Gastrocnemius medialis (tissue), 4 donors: ENCODE measurements around the gene PTDSS2. TPM values are rescaled to one million over a fixed set of nuclear protein-coding genes. Genes with fewer than 3 reads are reported as not detected.
"Not testable (repeated sequence)": the region's sequence is repeated elsewhere in the genome, so short reads cannot be mapped to it uniquely, and the experiment has no call there.

Source experiments
- ATAC-seq, 2 donors: fragments of 150-250 bp; one replicate each; pipeline ENCODE4 v1.9.1; 2016
- DNase-seq, 2 donors: peaks; one replicate each; pipeline ENCODE4 v3.0.0-alpha.2; 2019
- H3K27ac ChIP-seq, 4 donors: fragments of 200-600 bp; sonication (generic); 1 replicate in 1 of 4; 2 replicates in 3 of 4; pipeline ENCODE4 v1.5.1; 2016 to 2018; ENCODE audit warnings: mild to moderate bottlenecking in 2 of 4, moderate library complexity in 1 of 4
- H3K27me3 ChIP-seq, 3 donors: fragments of 200-600 bp; sonication (generic) in 2 of 3; 1 replicate in 1 of 3; 2 replicates in 2 of 3; pipeline versions ENCODE4 v1.5.1 to v1.6.0; 2016 to 2019; ENCODE audit warnings: mild to moderate bottlenecking in 1 of 3, moderate library complexity in 1 of 3
- H3K36me3 ChIP-seq, 2 donors: fragments of 200-600 bp; sonication (generic) in 1 of 2; one replicate each; pipeline ENCODE4 v1.5.1; 2017 to 2018
- H3K4me1 ChIP-seq, 2 donors: fragments of 200-600 bp; sonication (generic) in 1 of 2; one replicate each; pipeline ENCODE4 v1.5.1; 2016 to 2017; ENCODE audit warnings: mild to moderate bottlenecking in 2 of 2
- H3K4me3 ChIP-seq, 4 donors: fragments of 200-600 bp; sonication (generic) in 3 of 4; 1 replicate in 1 of 4; 2 replicates in 3 of 4; pipeline ENCODE4 v1.5.1; 2016 to 2019; ENCODE audit warnings: mild to moderate bottlenecking in 2 of 4
- H3K9me3 ChIP-seq, 3 donors: fragments of 200-600 bp; sonication (generic) in 2 of 3; 1 replicate in 1 of 3; 2 replicates in 2 of 3; pipeline ENCODE4 v1.5.1; 2016 to 2019
- CTCF ChIP-seq, 5 experiments: fragments of 450-650 bp in 3 of 5; fragments of 200-600 bp in 2 of 5; sonication (generic) in 2 of 5; IDR thresholded peaks in 4 of 5; conservative IDR thresholded peaks in 1 of 5; 1 replicate in 4 of 5; 2 replicates in 1 of 5; pipeline ENCODE4 v1.5.1; 2016 to 2019; ENCODE audit warnings: antibody characterized with exemption in 5 of 5, mild to moderate bottlenecking in 3 of 5, moderate library complexity in 3 of 5
- POLR2A ChIP-seq, 2 donors: fragments of 450-650 bp; IDR thresholded peaks; one replicate each; pipeline ENCODE4 v1.6.1; 2017; ENCODE audit warnings: antibody characterized with exemption in 2 of 2, mild to moderate bottlenecking in 2 of 2, moderate library complexity in 2 of 2
- in situ Hi-C, 4 donors: fragments of 200-750 bp; cut with MboI; loops; one replicate each; pipeline versions ENCODE4 v1.15.0 to v1.8.0; 2017; ENCODE audit warnings: low sequenced_read_pairs in 4 of 4
- intact Hi-C: fragments of 100-400 bp; cut with DNase I; formaldehyde crosslinking; loops from one replicate; pipeline ENCODE4 v1.15.1; 2023; ENCODE audit warnings: low total_unique reads
- total RNA-seq, 4 donors: library from RNA; depleted of rRNA; stranded (reverse); fragments of >200 nt; gene quantifications; one replicate each; pipeline versions ENCODE4 v1.1.0 to v1.2.3, GENCODE V29; 2016

The PTDSS2 gene
- total RNA-seq, 4 donors from 2014 or later = 21.7 to 31.5 (median 23.7) TPM

GRCh38 chr11:422249-422656 lies 27.8 kb upstream of the PTDSS2 start:
- DNase-seq = no peak
- Histone ChIP-seq H3K4me1 (no peaks in the 10 kb centered on the region), H3K9me3 (no peaks in the 10 kb centered on the region), H3K4me3 (no peak overlapping the region), H3K27me3 (peaks cover 38 to 62% (median 49%) of the 10 kb centered on the region in 3 donors), H3K36me3 (no peaks in the 10 kb centered on the region), H3K27ac (no peak overlapping the region)
- in situ Hi-C loops (no loop called here), intact Hi-C loops (loop anchor here (2.0 kb wide), 1 partner anchor 41 kb away; no protein-coding TSS in a partner anchor)
- no peak for ATAC-seq
- TF ChIP-seq POLR2A (IDR thresholded peaks at IDR 0.05) = no peak
- TF ChIP-seq CTCF (IDR thresholded peaks at IDR 0.05 in 4 of 5, conservative IDR thresholded peaks at IDR 0.05 in 1 of 5) = no peak

- Histone ChIP-seq H3K4me1 (no peaks in the 10 kb centered on the region), H3K36me3 (no peaks in the 10 kb centered on the region), H3K9me3 (no peaks in the 10 kb centered on the region), H3K27ac (no peak overlapping the region), H3K4me3 (no peak overlapping the region), H3K27me3 (peaks cover 30 to 46% (median 45%) of the 10 kb centered on the region in 3 donors)
- in situ Hi-C loops = no loop called here
- TF ChIP-seq POLR2A (IDR thresholded peaks at IDR 0.05) (no peak), CTCF (IDR thresholded peaks at IDR 0.05 in 4 of 5, conservative IDR thresholded peaks at IDR 0.05 in 1 of 5) (no peak)
- intact Hi-C loops = no loop called here
- no peak for ATAC-seq
- DNase-seq = no peak
Observed at GRCh38 chr11:424232-424631, 25.8 kb upstream of the PTDSS2 start.

DNA sequence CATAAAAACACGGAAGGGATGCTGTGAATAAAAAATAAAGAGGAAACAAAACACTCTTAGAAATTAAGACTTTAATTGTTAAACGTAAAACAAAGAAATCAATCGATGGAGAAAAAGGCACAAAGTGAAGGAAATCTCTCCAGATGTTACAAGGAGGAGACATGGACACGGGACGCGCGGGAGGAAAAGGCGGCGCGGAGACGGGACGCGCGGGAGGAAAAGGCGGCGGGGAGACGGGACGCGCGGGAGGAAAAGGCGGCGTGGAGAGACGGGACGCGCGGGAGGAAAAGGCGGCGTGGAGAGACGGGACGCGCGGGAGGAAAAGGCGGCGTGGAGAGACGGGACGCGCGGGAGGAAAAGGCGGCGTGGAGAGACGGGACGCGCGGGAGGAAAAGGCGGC lies 25.3 kb upstream of the PTDSS2 start:
- ATAC-seq, intact Hi-C loops, H3K36me3 ChIP-seq, in situ Hi-C loops, H3K4me1 ChIP-seq, H3K4me3 ChIP-seq, H3K9me3 ChIP-seq, DNase-seq, H3K27ac ChIP-seq: not testable (repeated sequence)
- peaks cover 28 to 45% (median 40%) of the 10 kb centered on the region in 3 donors for H3K27me3 ChIP-seq

GRCh38 chr11:425301-425700 lies 24.8 kb upstream of the PTDSS2 start:
- no peak overlapping the region for H3K27ac ChIP-seq
- H3K4me3 ChIP-seq = no peak overlapping the region
- in situ Hi-C loops (no loop called here), intact Hi-C loops (no loop called here)
- H3K4me1 ChIP-seq = no peaks in the 10 kb centered on the region
- no peak for ATAC-seq
- H3K36me3 ChIP-seq = no peaks in the 10 kb centered on the region
- no peak for TF ChIP-seq POLR2A (IDR thresholded peaks at IDR 0.05)
- no peak for TF ChIP-seq CTCF (IDR thresholded peaks at IDR 0.05 in 4 of 5, conservative IDR thresholded peaks at IDR 0.05 in 1 of 5)
- no peak for DNase-seq
- no peaks in the 10 kb centered on the region for H3K9me3 ChIP-seq
- peaks cover 24 to 42% (median 35%) of the 10 kb centered on the region in 3 donors for H3K27me3 ChIP-seq

DNA sequence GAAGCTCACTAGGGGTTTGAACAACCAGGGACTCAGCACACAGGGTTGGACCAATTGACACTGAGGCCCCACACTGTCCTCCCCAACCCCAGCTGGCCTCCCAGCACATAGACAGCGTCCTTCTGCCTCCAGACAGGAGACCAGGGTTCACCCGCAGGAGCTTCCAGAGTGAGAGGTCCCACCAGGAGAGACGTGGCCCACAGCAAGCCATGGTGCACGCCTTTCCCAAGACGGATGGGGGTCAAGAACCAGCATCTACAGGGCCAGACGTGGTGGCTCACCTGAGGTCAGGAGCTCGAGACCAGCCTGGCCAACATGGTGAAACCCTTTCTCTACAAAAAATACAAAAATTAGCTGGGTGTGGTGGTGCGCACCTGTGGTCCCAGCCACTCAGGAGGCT lies 23.2 kb upstream of the PTDSS2 start:
- intact Hi-C loops (no loop called here), in situ Hi-C loops (no loop called here)
- H3K9me3 ChIP-seq = no peaks in the 10 kb centered on the region
- no peak overlapping the region for H3K27ac ChIP-seq
- TF ChIP-seq POLR2A (IDR thresholded peaks at IDR 0.05) = no peak
- TF ChIP-seq CTCF (IDR thresholded peaks at IDR 0.05 in 4 of 5, conservative IDR thresholded peaks at IDR 0.05 in 1 of 5) = no peak
- peaks cover 24 to 37% (median 29%) of the 10 kb centered on the region in 3 donors for H3K27me3 ChIP-seq
- H3K4me3 ChIP-seq = no peak overlapping the region
- H3K4me1 ChIP-seq = no peaks in the 10 kb centered on the region
- no peak for ATAC-seq
- no peaks in the 10 kb centered on the region for H3K36me3 ChIP-seq
- no peak for DNase-seq
